Nephron (organoid): Measurements from ENCODE around the gene HMGB4.

ENCODE experiments used
- H3K27ac Mint-ChIP-seq, 3 experiments: 2 replicates each; pipeline ENCODE4 v1.8.0; 2020; ENCODE audit warnings: mixed read lengths in 3 of 3, mild to moderate bottlenecking in 2 of 3, moderate library complexity in 1 of 3
- H3K27me3 Mint-ChIP-seq: 2 replicates; pipeline ENCODE4 v1.8.0; 2021; ENCODE audit warnings: low read depth, mild to moderate bottlenecking, moderate library complexity, mixed read lengths
- H3K36me3 Mint-ChIP-seq: 2 replicates; pipeline ENCODE4 v1.8.0; 2020; ENCODE audit warnings: low read depth, mixed read lengths
- H3K4me1 Mint-ChIP-seq: 2 replicates; pipeline ENCODE4 v1.8.0; 2020; ENCODE audit warnings: mixed read lengths
- H3K4me3 Mint-ChIP-seq, 3 experiments: 2 replicates each; pipeline ENCODE4 v1.8.0; 2020; ENCODE audit warnings: mild to moderate bottlenecking in 3 of 3, mixed read lengths in 3 of 3, moderate library complexity in 2 of 3
- H3K9me3 Mint-ChIP-seq: 2 replicates; pipeline ENCODE4 v1.8.0; 2020; ENCODE audit warnings: mixed read lengths
- CTCF ChIP-seq, 3 experiments: fragments of 200-600 bp; sonication (generic); IDR thresholded peaks; one replicate each; pipeline ENCODE4 v1.5.0; 2021; ENCODE audit warnings: antibody characterized with exemption in 3 of 3; ENCODE audit not compliant: unreplicated experiment in 3 of 3

HMGB4 gene

GRCh38 chr1:33820804-33821203, 43.1 kb upstream of the HMGB4 start:
- Mint-ChIP-seq H3K36me3 (no peaks in the 10 kb centered on the region), H3K4me3 (no peak overlapping the region), H3K9me3 (no peaks in the 10 kb centered on the region), H3K27me3 (peaks cover 12% of the 10 kb centered on the region), H3K27ac (no peak overlapping the region), H3K4me1 (no peaks in the 10 kb centered on the region)
- no peak for TF ChIP-seq CTCF (IDR thresholded peaks at IDR 0.05; ENCODE audit: unreplicated experiment in 3 of 3)

DNA sequence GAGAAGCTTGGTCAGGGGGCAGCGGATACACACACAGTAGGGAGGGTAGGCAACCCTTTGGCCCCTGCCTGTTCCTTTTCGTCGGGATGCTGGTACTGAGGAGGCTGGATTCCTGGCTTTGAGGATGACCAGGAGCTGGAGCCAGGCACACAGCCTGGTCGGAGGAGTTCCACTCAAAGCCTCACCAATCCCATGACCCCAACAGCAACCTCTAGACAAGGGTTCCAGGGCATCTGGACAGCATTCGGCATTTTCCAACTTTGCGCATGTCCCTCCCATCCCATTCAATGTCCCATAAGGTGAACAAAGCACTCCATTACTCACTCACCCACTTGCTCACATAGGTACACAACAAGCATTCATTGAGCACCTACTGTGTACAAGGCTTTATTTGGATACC, 42.6 kb upstream of the HMGB4 start:
- H3K4me3 Mint-ChIP-seq: no peak overlapping the region
- no peaks in the 10 kb centered on the region for H3K9me3 Mint-ChIP-seq
- H3K27me3 Mint-ChIP-seq: peaks cover 12% of the 10 kb centered on the region
- H3K27ac Mint-ChIP-seq: no peak overlapping the region
- TF ChIP-seq CTCF (IDR thresholded peaks at IDR 0.05; ENCODE audit: unreplicated experiment in 3 of 3): no peak
- no peaks in the 10 kb centered on the region for H3K36me3 Mint-ChIP-seq
- H3K4me1 Mint-ChIP-seq: no peaks in the 10 kb centered on the region

GRCh38 chr1:33822396-33822795, 41.5 kb upstream of the HMGB4 start:
- Mint-ChIP-seq H3K36me3 (no peaks in the 10 kb centered on the region), H3K27me3 (peaks cover 12% of the 10 kb centered on the region), H3K4me1 (no peaks in the 10 kb centered on the region), H3K4me3 (no peak overlapping the region), H3K9me3 (no peaks in the 10 kb centered on the region), H3K27ac (no peak overlapping the region)
- TF ChIP-seq CTCF (IDR thresholded peaks at IDR 0.05; ENCODE audit: unreplicated experiment in 3 of 3): no peak

DNA sequence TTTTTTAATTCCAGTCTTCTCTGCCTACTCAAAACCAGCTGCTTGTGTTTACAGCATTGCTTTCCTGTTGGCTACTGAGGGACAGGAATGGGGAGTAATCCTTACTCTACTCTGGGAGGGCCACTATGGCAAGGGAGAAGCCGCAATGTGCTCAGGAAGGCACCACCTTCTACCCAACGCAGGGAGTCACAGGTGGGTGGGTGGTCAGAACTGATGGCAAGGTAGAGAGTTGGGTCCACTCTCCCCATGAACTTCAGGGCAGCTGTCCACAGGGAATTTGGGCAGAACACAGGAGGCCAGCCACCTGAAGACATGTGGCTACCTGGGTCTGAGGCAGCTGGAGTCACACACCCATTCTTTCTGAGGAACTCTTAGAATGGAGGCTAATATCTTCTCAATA, 40.5 kb upstream of the HMGB4 start:
- TF ChIP-seq CTCF (IDR thresholded peaks at IDR 0.05; ENCODE audit: unreplicated experiment in 3 of 3): no peak
- Mint-ChIP-seq H3K27me3 (peaks cover 13% of the 10 kb centered on the region), H3K9me3 (no peaks in the 10 kb centered on the region), H3K36me3 (no peaks in the 10 kb centered on the region), H3K4me1 (no peaks in the 10 kb centered on the region), H3K27ac (no peak overlapping the region), H3K4me3 (no peak overlapping the region)

DNA sequence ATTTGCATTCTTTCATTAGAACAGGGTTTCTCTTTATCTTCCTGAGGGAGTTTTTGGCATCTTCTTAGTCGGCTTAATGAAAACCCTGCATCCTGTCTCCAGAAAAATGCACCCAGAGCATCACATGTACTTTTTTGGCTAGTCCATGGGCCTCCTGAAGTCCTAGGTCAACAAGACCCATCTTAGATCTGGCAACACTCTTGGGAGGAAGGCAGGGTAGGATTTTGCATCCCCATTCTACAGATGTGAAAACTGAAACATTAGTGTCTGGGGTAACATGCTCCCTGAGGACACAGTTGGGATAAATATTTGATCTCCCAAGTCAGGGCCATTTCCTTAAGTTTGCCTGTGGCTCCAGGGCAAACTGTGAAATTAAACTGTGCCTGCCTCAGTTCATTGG, 40.0 kb upstream of the HMGB4 start:
- peaks cover 3% of the 10 kb centered on the region for H3K9me3 Mint-ChIP-seq
- H3K4me1 Mint-ChIP-seq: no peaks in the 10 kb centered on the region
- H3K36me3 Mint-ChIP-seq: no peaks in the 10 kb centered on the region
- no peak overlapping the region for H3K27ac Mint-ChIP-seq
- no peak overlapping the region for H3K4me3 Mint-ChIP-seq
- peaks cover 13% of the 10 kb centered on the region for H3K27me3 Mint-ChIP-seq
- no peak for TF ChIP-seq CTCF (IDR thresholded peaks at IDR 0.05; ENCODE audit: unreplicated experiment in 3 of 3)

- Mint-ChIP-seq H3K4me1 (no peaks in the 10 kb centered on the region), H3K27me3 (peaks cover 13% of the 10 kb centered on the region), H3K36me3 (no peaks in the 10 kb centered on the region), H3K9me3 (peaks cover 7% of the 10 kb centered on the region), H3K27ac (no peak overlapping the region), H3K4me3 (no peak overlapping the region)
- TF ChIP-seq CTCF (IDR thresholded peaks at IDR 0.05; ENCODE audit: unreplicated experiment in 3 of 3): no peak
These were observed 39.6 kb upstream of the HMGB4 start for GRCh38 chr1:33824321-33824720.
